Measurements from ENCODE around the gene SULT2B1.

The SULT2B1 gene

GRCh38 chr19:48524221-48524620 is 27.8 kb upstream of the SULT2B1 start:
- no peak for DNase-seq (ENCODE audit: low read depth, low spot score)
- H3K4me3 ChIP-seq (ENCODE audit: low read depth, low read length): no peak overlapping the region
- POLR2A ChIA-PET: no interaction called here
- CTCF ChIA-PET: interaction anchor here (1.4 to 1.8 kb wide), 3 partner anchors 10 to 60 kb away, joined by 4 to 8 read pairs (median 7); no protein-coding TSS in a partner anchor
- no peak for TF ChIP-seq CTCF (IDR thresholded peaks at IDR 0.05; ENCODE audit: insufficient read depth, low read length, missing control alignments)

GRCh38 chr19:48524732-48525131 is 27.2 kb upstream of the SULT2B1 start:
- no peak overlapping the region for H3K4me3 ChIP-seq (ENCODE audit: low read depth, low read length)
- no peak for DNase-seq (ENCODE audit: low read depth, low spot score)
- no peak for TF ChIP-seq CTCF (IDR thresholded peaks at IDR 0.05; ENCODE audit: insufficient read depth, low read length, missing control alignments)
- POLR2A ChIA-PET: no interaction called here
- CTCF ChIA-PET: interaction anchor here (1.5 to 1.8 kb wide), 2 partner anchors 11 to 18 kb away, joined by 4 to 7 read pairs; no protein-coding TSS in a partner anchor

- no peak overlapping the region for H3K4me3 ChIP-seq (ENCODE audit: low read depth, low read length)
- ChIA-PET CTCF (no interaction called here), POLR2A (no interaction called here)
- TF ChIP-seq CTCF (IDR thresholded peaks at IDR 0.05; ENCODE audit: insufficient read depth, low read length, missing control alignments): no peak
- no peak for DNase-seq (ENCODE audit: low read depth, low spot score)
Measured at GRCh38 chr19:48529156-48529555, 22.8 kb upstream of the SULT2B1 start.

- CTCF ChIA-PET: interaction anchor here (1.1 kb wide), 1 partner anchor 9 kb away, joined by 3 read pairs; no protein-coding TSS in a partner anchor
- no peak overlapping the region for H3K4me3 ChIP-seq (ENCODE audit: low read depth, low read length)
- no peak for DNase-seq (ENCODE audit: low read depth, low spot score)
- POLR2A ChIA-PET: no interaction called here
- no peak for TF ChIP-seq CTCF (IDR thresholded peaks at IDR 0.05; ENCODE audit: insufficient read depth, low read length, missing control alignments)
Measured at GRCh38 chr19:48530066-48530720, 21.8 kb upstream of the SULT2B1 start.

- no peak overlapping the region for H3K4me3 ChIP-seq (ENCODE audit: low read depth, low read length)
- CTCF ChIA-PET: interaction anchor here (1.1 kb wide), 1 partner anchor 8 kb away, joined by 3 read pairs; no protein-coding TSS in a partner anchor
- POLR2A ChIA-PET: no interaction called here
- TF ChIP-seq CTCF (IDR thresholded peaks at IDR 0.05; ENCODE audit: insufficient read depth, low read length, missing control alignments): no peak
- DNase-seq (ENCODE audit: low read depth, low spot score): no peak
Measured at GRCh38 chr19:48530770-48531169, 21.2 kb upstream of the SULT2B1 start.

GRCh38 chr19:48533770-48534169 is 18.2 kb upstream of the SULT2B1 start:
- TF ChIP-seq CTCF (IDR thresholded peaks at IDR 0.05; ENCODE audit: insufficient read depth, low read length, missing control alignments): no peak
- ChIA-PET CTCF (no interaction called here), POLR2A (no interaction called here)
- no peak overlapping the region for H3K4me3 ChIP-seq (ENCODE audit: low read depth, low read length)
- no peak for DNase-seq (ENCODE audit: low read depth, low spot score)

All from AG04449 (cell line).